OCI-LY3 (cell line): ENCODE measurements around the gene EPHB2.

Experiments used
- H2AFZ ChIP-seq: fragments of 200-600, 300-600 bp; shearing (Covaris generic); 2 replicates; pipeline ENCODE4 v1.6.0; 2014; ENCODE audit warnings: antibody characterized with exemption, low read depth, low read length
- H3K27ac ChIP-seq: fragments of 200-600, 300-600 bp; sonication (generic); 2 replicates; pipeline ENCODE4 v1.5.1; 2014; ENCODE audit warnings: mild to moderate bottlenecking, low read length, moderate library complexity, mixed read lengths
- H3K27me3 ChIP-seq: fragments of 200-600, 300-600 bp; sonication (generic); 2 replicates; pipeline ENCODE4 v1.6.1; 2014; ENCODE audit warnings: low read depth, low read length, mixed read lengths
- H3K36me3 ChIP-seq: fragments of 200-600, 300-600 bp; sonication (generic); replicated peaks from 2 replicates; pipeline ENCODE3; 2014; ENCODE audit warnings: low read depth, low read length, mixed read lengths
- H3K4me1 ChIP-seq: fragments of 300-600, 200-600 bp; sonication (generic); 2 replicates; pipeline ENCODE4 v1.6.1; 2014; ENCODE audit warnings: low read length, mixed read lengths
- H3K4me2 ChIP-seq: fragments of 200-600, 300-600 bp; sonication (generic); 2 replicates; pipeline ENCODE4 v1.6.1; 2014; ENCODE audit warnings: low read length, mixed read lengths
- H3K4me3 ChIP-seq: fragments of 300-600, 200-600 bp; sonication (generic); 2 replicates; pipeline ENCODE4 v1.5.1; 2014; ENCODE audit warnings: antibody characterized with exemption, mild to moderate bottlenecking, low read length, moderate library complexity
- H3K79me2 ChIP-seq: fragments of 300-600, 200-600 bp; shearing (Covaris generic); 2 replicates; pipeline ENCODE4 v1.6.1; 2014; ENCODE audit warnings: mild to moderate bottlenecking, low read length, mixed read lengths
- H3K9ac ChIP-seq: fragments of 300-600, 200-600 bp; shearing (Covaris generic); 2 replicates; pipeline ENCODE4 v1.6.0; 2014; ENCODE audit warnings: mild to moderate bottlenecking, low read length, moderate library complexity
- H3K9me3 ChIP-seq: fragments of 200-600, 300-600 bp; shearing (Covaris generic); 2 replicates; pipeline ENCODE4 v1.6.1; 2014; ENCODE audit warnings: low read length, mixed read lengths; ENCODE audit not compliant: insufficient read depth
- H4K20me1 ChIP-seq: fragments of 200-600, 300-600 bp; sonication (generic); 2 replicates; pipeline ENCODE4 v1.6.1; 2016; ENCODE audit warnings: low read length, mixed read lengths; ENCODE audit not compliant: insufficient read depth
- CTCF ChIP-seq: fragments of 200-600, 300-600 bp; sonication (generic); IDR thresholded peaks from 2 replicates; pipeline ENCODE4 v1.5.1; 2014; ENCODE audit warnings: antibody characterized with exemption, low read length, low read depth
- EZH2phosphoT487 ChIP-seq: fragments of 200-600 bp; shearing (Covaris generic); IDR thresholded peaks from 2 replicates; pipeline ENCODE4 v1.6.1; 2018; ENCODE audit warnings: antibody characterized with exemption, mixed run types, low read depth

The EPHB2 gene

GRCh38 chr1:22729912-22730311 lies 19.3 kb downstream of the EPHB2 start:
- H3K79me2 ChIP-seq: no peaks in the 10 kb centered on the region
- no peak for TF ChIP-seq EZH2phosphoT487
- H3K9me3 ChIP-seq: no peaks in the 10 kb centered on the region

GRCh38 chr1:22731924-22732720 lies 21.5 kb downstream of the EPHB2 start:
- Histone ChIP-seq H3K4me1 (peaks cover 22% of the 10 kb centered on the region), H3K9me3 (no peaks in the 10 kb centered on the region), H3K4me3 (no peak overlapping the region), H3K36me3 (no peaks in the 10 kb centered on the region), H3K9ac (no peak overlapping the region), H2AFZ (no peak overlapping the region), H3K4me2 (no peak overlapping the region), H3K27ac (no peak overlapping the region), H3K27me3 (no peaks in the 10 kb centered on the region), H4K20me1 (peaks cover 10% of the 10 kb centered on the region; the same call in 1 of the 2 replicates), H3K79me2 (no peaks in the 10 kb centered on the region)
- peak; percentile 54 for TF ChIP-seq CTCF
- TF ChIP-seq EZH2phosphoT487: no peak

More at GRCh38 chr1:22729912-22730311, 19.3 kb downstream of the EPHB2 start:
- Histone ChIP-seq H3K36me3 (no peaks in the 10 kb centered on the region), H4K20me1 (peaks cover 18% of the 10 kb centered on the region), H3K27me3 (no peaks in the 10 kb centered on the region), H3K4me1 (peaks cover 11% of the 10 kb centered on the region; the same call in 1 of the 2 replicates), H2AFZ (no peak overlapping the region), H3K9ac (no peak overlapping the region), H3K27ac (no peak overlapping the region), H3K4me3 (no peak overlapping the region), H3K4me2 (no peak overlapping the region)

- H3K36me3 ChIP-seq: no peaks in the 10 kb centered on the region
- no peak overlapping the region for H3K4me2 ChIP-seq
- H3K9ac ChIP-seq: no peak overlapping the region
- H3K9me3 ChIP-seq: no peaks in the 10 kb centered on the region
- H2AFZ ChIP-seq: no peak overlapping the region
- H3K27ac ChIP-seq: no peak overlapping the region
- no peaks in the 10 kb centered on the region for H3K79me2 ChIP-seq
- H4K20me1 ChIP-seq: peaks cover 10% of the 10 kb centered on the region; the same call in 1 of the 2 replicates
- no peak for TF ChIP-seq EZH2phosphoT487
- H3K4me3 ChIP-seq: no peak overlapping the region
- H3K27me3 ChIP-seq: no peaks in the 10 kb centered on the region
- peaks cover 33% of the 10 kb centered on the region for H3K4me1 ChIP-seq
Measured at GRCh38 chr1:22733643-22734042, 23.0 kb downstream of the EPHB2 start.

- Histone ChIP-seq H3K4me1 (peaks cover 41% of the 10 kb centered on the region), H3K36me3 (no peaks in the 10 kb centered on the region), H3K4me2 (peak overlapping the region; percentile 10; the same call in 1 of the 2 replicates), H2AFZ (no peak overlapping the region), H3K27me3 (no peaks in the 10 kb centered on the region), H3K79me2 (no peaks in the 10 kb centered on the region), H3K9ac (no peak overlapping the region), H3K4me3 (no peak overlapping the region), H3K9me3 (no peaks in the 10 kb centered on the region), H4K20me1 (peaks cover 10% of the 10 kb centered on the region; the same call in 1 of the 2 replicates), H3K27ac (no peak overlapping the region)
- no peak for TF ChIP-seq CTCF
- no peak for TF ChIP-seq EZH2phosphoT487
Measured at GRCh38 chr1:22736501-22737080, 26.0 kb downstream of the EPHB2 start.
